LNCaP clone FGC (cell line): ENCODE results near the gene ZNF324B.
"Not testable (repeated sequence)": the region's sequence is repeated elsewhere in the genome, so short reads cannot be mapped to it uniquely, and the experiment has no call there.

Experiments used
- DNase-seq: peaks from one replicate; pipeline ENCODE4 v3.0.0-alpha.2; 2011; ENCODE audit warnings: low read depth
- H3K4me3 ChIP-seq: 2 replicates; pipeline ENCODE4 v1.5.1; 2011; ENCODE audit warnings: mild to moderate bottlenecking, low read depth, low read length, control low read depth
- TF ChIP-seq, protein P1 (sequence below): IDR thresholded peaks from 2 replicates; pipeline ENCODE4 v1.5.1; 2012; ENCODE audit warnings: mild to moderate bottlenecking; ENCODE audit not compliant: control insufficient read depth, insufficient read depth; ENCODE audit errors: extremely low read depth

The ZNF324B gene

DNA sequence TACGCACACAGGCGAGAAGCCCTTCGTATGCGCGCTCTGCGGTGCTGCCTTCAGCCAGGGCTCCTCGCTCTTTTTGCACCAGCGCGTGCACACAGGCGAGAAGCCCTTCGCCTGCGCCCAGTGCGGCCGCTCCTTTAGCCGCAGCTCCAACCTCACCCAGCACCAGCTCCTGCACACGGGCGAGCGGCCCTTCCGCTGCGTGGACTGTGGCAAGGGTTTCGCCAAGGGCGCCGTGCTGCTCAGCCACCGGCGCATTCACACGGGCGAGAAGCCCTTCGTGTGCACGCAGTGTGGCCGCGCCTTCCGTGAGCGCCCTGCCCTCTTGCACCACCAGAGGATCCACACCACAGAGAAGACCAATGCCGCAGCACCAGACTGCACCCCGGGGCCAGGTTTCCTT is 4.7 kb downstream of the ZNF324B start:
- H3K4me3 ChIP-seq = no peak overlapping the region
- no peak for DNase-seq
- TF ChIP-seq, protein P1, sequence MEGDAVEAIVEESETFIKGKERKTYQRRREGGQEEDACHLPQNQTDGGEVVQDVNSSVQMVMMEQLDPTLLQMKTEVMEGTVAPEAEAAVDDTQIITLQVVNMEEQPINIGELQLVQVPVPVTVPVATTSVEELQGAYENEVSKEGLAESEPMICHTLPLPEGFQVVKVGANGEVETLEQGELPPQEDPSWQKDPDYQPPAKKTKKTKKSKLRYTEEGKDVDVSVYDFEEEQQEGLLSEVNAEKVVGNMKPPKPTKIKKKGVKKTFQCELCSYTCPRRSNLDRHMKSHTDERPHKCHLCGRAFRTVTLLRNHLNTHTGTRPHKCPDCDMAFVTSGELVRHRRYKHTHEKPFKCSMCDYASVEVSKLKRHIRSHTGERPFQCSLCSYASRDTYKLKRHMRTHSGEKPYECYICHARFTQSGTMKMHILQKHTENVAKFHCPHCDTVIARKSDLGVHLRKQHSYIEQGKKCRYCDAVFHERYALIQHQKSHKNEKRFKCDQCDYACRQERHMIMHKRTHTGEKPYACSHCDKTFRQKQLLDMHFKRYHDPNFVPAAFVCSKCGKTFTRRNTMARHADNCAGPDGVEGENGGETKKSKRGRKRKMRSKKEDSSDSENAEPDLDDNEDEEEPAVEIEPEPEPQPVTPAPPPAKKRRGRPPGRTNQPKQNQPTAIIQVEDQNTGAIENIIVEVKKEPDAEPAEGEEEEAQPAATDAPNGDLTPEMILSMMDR = no peak

DNA sequence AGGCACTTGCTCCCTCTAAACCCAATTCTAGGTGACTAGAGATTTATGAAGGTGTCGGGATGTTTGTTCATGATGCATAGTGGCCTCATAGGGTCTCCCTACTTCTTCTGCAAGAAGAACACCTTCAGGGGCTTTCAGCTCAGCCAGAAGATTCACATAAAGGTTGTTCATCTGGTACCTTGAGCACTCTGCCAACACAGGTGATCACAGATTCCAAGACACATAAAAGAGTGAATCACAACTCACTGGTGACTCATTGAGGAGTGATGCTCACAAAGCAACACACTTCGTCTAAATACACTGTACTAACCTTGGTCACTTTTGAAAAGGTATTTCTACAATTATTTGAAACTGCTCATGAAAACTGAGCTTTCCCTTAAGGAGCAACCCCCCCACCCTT is 8.6 kb downstream of the ZNF324B start:
- TF ChIP-seq, protein P1 = no peak
- H3K4me3 ChIP-seq = no peak overlapping the region
- DNase-seq = no peak

DNA sequence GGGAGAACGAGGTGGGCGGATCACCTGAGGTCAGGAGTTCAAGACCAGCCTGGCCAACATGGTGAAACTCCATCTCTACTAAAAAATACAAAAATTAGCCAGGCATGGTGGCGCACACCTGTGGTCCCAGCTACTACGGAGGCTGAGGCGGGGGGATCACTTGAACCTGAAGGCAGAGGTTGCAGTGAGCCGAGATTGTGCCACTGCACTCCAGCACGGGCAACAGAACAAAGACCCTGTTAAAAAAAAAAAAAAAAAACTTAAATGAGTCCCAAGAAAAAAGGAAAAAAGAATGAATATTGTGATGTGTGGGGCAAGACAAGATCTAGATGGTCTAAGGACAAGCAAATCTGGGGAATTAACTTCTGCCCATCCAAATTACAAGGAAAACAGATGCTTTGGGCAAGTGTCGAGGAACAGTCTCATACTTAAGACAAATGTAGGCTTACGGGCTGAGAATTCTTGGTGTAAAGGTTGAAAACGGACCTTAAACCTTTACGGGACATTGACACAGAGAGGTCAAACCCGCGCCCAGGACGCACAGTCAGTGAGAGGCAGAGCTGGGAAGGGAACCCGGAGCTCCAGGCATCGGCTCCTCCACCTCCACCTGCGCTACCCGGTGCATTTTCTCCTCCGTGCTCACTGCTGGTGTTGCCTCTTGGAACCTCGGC is 14.8 kb downstream of the ZNF324B start:
- TF ChIP-seq, protein P1 = no peak
- no peak for DNase-seq
- H3K4me3 ChIP-seq = peak overlapping the region; percentile 97

DNA sequence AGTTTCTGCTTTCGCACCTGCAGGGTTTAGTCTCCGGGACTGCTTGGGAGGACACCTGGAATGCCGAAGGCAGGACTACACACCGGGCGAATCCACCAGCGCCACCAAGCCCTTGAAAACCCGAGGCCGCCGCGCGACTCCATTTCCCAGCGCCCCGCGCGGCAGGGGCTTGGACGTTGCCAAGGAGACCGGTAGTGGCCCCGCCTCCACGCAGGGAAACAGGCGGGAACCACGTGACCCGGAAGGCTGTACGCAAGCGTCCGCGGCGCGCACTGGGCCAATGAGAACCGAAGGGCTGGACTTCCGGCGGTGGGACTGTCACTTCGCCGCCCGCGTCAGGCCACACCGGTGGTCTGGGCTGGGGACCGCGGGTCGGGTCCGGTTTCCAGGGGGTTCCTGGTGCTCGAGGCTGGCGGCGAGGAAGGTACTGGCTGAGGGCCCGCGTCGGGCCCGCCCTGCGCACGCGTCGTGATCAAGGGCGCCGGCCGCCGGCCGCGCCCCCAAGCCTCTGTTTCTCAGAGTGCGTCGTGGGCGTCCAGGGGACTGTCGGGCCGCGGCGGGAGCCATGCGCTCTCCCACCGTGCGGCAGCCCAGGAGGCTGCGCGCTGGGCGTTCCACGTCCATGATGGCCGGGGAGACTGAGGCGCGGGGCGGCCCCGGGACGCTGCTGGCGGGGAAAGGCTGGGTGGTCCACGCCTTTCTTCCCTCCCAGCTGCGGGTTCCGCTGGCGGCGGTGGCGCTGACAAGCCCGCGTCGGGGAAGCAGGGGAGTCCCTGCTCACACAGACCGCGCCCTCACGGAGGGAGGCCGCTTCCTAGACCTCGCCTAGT is 15.6 kb downstream of the ZNF324B start, which contains the start of gene ZNF324:
Gene ZNF324, plus strand, starts transcription at position 321 of the 830 bp plus-strand sequence. CDS start 2,106 bp downstream, outside the sequence.
- peak within 1 kb of the TSS; percentile 97 for H3K4me3 ChIP-seq
- peak; percentile 89 for DNase-seq
- TF ChIP-seq, protein P1 = no peak

DNA sequence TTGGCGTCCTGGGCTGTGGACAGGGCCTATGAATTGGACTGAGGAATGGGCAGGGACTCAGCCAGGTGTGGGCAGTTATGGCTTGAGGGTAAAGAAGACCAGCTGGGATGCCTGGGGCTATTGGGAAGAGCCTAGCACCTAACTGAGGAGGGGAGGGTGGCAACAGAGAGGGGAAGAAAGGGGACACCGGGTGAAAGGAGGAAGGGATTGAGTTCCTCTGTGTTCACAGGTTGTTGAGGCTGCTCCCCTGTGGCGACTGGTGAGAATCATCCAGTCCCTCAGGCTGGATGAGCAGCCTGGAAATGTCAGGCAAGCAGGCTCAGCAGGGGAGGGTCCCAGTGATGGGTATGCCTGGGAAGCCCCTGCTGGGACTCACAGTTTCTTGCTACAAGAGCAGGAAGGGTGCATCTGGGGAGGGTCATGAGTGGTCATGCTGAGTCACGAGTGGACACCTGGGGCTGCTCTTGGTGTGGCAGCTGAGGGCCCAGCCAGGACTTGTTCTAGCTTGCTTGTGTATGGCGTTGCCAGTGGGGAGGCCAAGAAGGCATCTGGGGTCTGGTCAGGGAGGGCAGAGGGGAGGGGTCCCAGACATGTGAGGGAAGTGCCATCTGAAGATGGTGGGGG is 16.9 kb downstream of the ZNF324B start:
- peak overlapping the region; percentile 97 for H3K4me3 ChIP-seq
- TF ChIP-seq, protein P1 = no peak
- DNase-seq = no peak

DNA sequence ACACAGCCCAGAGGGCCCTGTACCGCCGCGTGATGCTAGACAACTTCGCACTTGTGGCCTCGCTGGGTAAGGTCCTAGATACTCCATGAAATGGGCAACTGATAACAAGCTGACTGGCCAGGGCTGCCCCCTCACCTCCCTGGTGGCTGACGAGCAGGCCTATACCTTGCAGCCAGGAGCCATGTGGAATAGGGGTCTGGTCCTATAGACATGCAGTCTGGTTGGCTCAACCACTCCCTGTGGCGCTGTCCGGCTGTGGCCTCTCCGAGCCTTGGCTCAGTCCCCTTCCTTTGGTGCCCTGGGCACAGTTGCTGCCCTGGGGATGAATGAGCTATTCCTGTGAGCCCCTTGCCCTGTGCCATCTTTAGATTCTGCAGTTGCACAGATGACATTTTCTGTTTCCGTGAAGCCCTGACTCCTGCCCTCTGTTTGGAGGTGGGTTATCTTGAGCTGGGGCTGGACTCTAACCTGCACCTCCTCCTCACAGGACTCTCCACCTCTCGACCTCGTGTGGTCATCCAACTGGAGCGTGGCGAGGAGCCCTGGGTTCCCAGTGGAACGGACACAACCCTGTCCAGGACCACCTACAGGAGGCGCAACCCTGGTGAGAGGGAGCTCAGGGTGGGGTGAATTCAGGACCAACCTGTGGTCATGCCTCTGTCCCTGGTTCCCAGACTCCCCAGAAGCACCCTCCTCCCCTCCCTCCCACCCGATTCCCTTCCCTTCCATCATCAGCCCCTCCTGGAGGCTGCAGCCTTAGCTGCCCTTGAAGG is 18.0 kb downstream of the ZNF324B start:
- DNase-seq = no peak
- H3K4me3 ChIP-seq = no peak overlapping the region
- TF ChIP-seq, protein P1 = no peak

DNA sequence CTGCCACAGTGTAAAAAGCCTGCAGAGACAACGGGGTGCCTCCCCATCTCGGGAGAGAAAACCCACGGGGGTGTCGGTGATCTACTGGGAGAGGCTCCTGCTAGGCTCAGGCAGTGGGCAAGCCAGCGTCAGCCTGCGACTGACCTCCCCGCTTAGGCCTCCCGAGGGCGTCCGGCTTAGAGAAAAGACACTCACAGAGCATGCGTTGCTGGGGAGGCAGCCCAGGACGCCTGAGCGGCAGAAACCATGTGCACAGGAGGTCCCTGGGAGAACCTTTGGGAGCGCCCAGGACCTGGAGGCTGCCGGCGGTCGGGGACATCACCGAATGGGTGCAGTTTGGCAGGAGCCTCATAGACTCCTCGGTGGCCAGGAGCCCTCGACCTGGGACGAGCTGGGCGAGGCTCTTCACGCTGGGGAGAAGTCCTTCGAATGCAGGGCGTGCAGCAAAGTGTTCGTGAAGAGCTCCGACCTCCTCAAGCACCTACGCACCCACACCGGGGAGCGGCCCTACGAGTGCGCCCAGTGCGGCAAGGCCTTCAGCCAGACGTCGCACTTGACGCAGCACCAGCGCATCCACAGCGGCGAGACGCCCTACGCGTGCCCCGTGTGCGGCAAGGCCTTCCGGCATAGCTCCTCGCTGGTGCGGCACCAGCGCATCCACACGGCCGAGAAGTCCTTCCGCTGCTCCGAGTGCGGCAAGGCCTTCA is 19.6 kb downstream of the ZNF324B start:
- DNase-seq, H3K4me3 ChIP-seq: not testable (repeated sequence)
